Choroid plexus epithelial cell (primary cell): Measurements from ENCODE around the gene QSOX2.
A peak's percentile ranks its signal among the peaks of the same experiment; 100 is the strongest.

Experiments
- DNase-seq: peaks from one replicate; pipeline ENCODE4 v3.0.0-alpha.2; 2010; ENCODE audit warnings: low read depth
- H3K4me3 ChIP-seq: 2 replicates; pipeline ENCODE4 v1.5.1; 2011; ENCODE audit warnings: low read depth, mild to moderate bottlenecking, control low read depth, low read length, moderate library complexity
- TF ChIP-seq, protein P1 (sequence below): conservative IDR thresholded peaks from 2 replicates; pipeline ENCODE4 v1.5.1; 2011; ENCODE audit warnings: low read depth, mild to moderate bottlenecking, control low read depth, inconsistent platforms, low read length, moderate library complexity

Gene QSOX2

DNA sequence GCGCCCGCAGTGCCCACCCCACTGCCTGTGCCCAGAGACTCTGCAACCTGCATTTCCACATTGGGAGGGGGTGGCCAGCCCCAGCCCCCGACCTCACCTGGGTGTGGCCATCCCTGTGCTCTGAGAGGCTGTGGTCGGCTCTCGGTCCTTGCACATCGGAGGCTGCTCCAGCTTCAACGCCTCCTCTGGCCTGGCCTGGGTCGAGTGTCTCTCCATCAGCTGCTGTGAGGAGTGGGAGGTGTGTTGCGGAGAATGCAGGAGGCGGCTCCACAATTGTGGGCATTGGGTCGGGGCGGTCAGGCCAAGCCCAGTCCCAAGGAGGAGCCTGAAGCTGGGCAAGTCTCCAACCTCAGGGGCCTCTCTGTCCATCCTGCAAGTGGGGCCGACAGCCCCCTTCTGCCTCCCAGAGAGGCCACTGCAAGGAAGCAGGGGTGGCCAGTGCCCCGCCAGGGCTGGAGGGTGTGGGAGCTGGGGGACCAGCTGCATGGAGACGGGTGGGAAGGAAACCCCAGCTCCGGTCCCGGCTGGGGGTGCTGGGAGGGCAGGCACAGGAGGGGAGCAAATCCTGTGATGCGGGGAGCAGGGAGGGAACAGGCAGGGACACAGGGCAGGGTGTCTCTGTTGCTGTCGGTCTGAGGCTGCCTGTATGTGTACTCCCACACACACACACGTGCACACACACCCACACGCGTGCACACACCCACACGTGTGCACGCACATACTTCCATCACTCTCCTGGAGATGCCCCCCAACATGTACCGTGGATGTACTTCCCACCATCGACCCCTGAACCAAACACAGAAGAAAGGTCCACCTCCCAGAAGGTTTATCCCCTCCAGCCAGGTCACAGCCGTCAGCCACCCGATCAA, 29.4 kb upstream of the QSOX2 start:
- TF ChIP-seq, protein P1, sequence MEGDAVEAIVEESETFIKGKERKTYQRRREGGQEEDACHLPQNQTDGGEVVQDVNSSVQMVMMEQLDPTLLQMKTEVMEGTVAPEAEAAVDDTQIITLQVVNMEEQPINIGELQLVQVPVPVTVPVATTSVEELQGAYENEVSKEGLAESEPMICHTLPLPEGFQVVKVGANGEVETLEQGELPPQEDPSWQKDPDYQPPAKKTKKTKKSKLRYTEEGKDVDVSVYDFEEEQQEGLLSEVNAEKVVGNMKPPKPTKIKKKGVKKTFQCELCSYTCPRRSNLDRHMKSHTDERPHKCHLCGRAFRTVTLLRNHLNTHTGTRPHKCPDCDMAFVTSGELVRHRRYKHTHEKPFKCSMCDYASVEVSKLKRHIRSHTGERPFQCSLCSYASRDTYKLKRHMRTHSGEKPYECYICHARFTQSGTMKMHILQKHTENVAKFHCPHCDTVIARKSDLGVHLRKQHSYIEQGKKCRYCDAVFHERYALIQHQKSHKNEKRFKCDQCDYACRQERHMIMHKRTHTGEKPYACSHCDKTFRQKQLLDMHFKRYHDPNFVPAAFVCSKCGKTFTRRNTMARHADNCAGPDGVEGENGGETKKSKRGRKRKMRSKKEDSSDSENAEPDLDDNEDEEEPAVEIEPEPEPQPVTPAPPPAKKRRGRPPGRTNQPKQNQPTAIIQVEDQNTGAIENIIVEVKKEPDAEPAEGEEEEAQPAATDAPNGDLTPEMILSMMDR, result no peak
- no peak overlapping the region for H3K4me3 ChIP-seq
- no peak for DNase-seq

DNA sequence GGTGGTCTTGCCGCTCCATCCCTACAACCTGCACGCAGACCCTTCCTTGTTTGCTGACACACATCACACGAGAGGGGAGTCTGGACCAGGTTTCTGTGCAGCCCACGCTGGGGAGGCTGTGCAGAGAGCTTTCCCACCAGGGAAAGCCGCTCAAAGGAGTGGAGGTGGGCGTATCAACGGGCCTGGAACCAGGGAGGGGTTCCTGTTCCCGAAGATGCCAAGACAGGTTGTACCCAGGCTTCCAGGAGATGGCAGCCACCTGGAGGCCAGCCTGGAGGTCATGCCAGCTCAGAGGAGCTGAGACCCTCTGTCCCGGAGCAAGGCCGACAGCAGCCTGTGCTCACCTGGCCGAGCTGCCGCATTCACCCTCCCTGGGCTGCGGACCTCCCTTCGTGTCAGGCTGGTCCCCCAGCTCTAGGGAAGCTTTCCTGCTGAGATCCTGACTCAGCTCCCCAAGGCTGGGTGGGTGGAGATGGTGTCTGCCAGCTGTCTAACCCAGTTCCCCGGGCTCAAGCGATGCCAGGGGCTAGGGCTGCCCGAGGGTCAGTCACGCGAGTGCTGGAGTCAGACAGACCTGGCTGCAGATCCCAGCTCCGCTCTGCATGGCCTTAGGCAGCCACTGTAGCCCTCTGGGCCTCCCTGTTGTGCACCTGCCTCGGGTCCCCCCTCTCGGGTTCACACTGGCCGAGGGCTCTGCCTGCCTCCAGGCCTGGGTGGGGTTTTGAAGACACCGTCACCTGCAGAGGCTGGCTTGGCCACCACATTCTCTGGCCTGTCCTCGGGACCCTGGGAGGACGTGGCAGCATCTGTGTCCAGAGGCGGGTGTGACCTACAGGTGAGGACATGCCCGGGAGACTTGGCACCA, 28.5 kb upstream of the QSOX2 start:
- no peak for DNase-seq
- no peak overlapping the region for H3K4me3 ChIP-seq
- TF ChIP-seq, protein P1, result no peak

DNA sequence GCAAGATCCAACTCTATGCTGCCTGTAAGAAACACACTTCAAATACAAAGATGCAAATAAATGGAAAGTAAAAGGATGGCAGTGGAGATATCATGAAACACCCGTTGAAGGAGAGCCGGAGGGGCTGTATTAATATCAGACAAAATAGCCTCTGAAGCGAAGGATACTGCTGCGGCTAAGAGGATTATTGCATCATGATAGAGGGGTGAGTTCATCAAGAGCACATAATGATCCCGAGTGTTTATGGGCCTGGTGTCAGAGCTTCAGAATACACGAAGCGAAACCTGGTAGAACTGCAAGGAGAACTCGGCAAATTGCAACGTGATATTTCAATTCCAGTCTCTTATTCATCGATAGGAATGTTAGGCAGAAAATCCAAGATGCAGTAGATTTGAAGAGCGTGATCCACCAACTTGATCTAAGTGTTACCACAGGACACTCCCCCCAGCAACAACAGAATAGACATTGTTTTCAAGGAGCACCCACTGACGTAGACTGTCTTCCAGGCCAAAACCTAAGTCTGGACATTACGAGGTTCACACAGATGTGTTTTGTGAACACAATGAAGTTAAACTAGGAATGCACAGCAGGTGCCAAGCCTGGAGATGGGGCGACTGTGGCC, 27.7 kb upstream of the QSOX2 start:
- no peak overlapping the region for H3K4me3 ChIP-seq
- TF ChIP-seq, protein P1, result no peak
- DNase-seq, result no peak

DNA sequence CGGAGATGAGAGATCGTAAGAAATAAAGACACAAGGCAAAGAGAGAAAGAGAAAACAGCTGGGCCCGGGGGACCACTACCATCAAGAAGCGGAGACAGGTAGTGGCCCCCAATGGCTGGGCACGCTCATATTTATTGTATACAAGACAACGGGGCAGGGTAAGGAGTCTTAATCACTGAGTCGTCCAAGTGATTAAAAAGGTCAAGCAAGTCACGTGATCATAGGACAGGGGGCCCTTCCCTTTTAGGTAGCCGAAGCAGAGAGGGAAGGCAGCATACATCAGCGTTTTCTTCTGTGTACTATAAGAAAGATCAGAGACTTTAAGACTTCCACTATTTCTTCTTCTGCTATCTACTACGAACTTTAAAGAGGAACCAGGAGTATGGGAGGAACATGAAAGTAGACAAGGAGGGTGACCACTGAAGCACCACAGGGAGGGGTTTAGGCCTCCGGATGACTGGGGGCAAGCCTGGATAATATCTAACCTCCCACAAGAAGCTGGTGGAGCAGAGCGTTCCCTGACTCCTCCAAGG, 24.6 kb upstream of the QSOX2 start:
- TF ChIP-seq, protein P1, result no peak
- H3K4me3 ChIP-seq, result no peak overlapping the region
- DNase-seq, result no peak

DNA sequence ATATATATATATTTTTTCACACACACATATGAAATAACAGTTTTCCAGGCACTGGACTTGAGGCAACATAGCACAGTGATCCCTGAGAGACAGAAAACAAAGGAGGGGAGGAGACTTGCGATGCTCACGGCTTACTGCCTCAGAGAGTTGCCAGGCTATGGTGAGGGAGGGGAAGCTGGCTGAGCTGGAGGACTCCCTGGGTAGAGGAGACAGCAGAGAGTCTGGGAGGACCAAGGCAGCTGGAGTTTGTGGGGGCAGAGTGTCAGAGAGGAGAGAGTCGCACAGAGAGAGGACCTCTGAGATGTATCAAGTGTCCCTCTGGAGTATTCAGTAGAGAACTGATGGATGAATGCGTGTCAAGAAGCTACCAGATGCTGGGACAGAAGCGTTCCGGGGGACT, 23.1 kb upstream of the QSOX2 start:
- no peak for DNase-seq
- no peak overlapping the region for H3K4me3 ChIP-seq
- TF ChIP-seq, protein P1, result no peak

DNA sequence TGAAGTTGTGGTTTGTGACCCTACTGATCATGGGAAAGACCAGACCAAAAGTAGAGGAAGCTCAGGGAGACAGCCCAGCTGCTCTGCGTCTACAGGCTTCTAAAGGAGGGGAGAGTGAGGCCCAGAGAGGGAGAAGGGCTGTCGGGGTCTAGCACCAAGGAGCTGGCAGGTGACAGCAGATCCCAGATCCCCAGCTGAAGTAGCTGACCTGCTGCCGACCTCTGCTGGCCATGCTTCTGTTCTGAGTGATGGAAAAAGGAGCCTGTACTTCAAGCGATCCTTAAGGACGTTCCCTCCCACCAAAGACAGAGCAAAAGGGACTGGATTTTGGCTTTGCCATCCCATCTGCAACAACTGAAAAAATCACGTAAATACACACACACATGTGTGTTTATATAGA, 22.7 kb upstream of the QSOX2 start:
- peak; percentile 16 for DNase-seq
- TF ChIP-seq, protein P1, result peak; percentile 9
- H3K4me3 ChIP-seq, result no peak overlapping the region
